HepG2 (cell line): ENCODE results near the gene L3MBTL4. TPM values are rescaled to one million over a fixed set of nuclear protein-coding genes. Genes with fewer than 3 reads are reported as not detected.
A peak's percentile ranks its signal among the peaks of the same experiment; 100 is the strongest.

Source experiments
- ASH2L ChIP-seq: fragments of 300-600, 200-600 bp; sonication (generic); IDR thresholded peaks from 2 replicates; pipeline ENCODE4 v1.7.0; 2017; ENCODE audit warnings: low read depth, mild to moderate bottlenecking, moderate library complexity, mixed read lengths, low read length; ENCODE audit not compliant: insufficient read length
- CTCF ChIP-seq: sonication (generic); formaldehyde crosslinking; IDR thresholded peaks from 2 replicates; pipeline ENCODE4 v1.5.0; 2020; ENCODE audit warnings: mild to moderate bottlenecking, missing genetic modification reagents, moderate library complexity
- FOSL1 ChIP-seq: sonication (generic); formaldehyde crosslinking; IDR thresholded peaks from 2 replicates; pipeline ENCODE4 v1.9.0; 2021; ENCODE audit warnings: missing genetic modification reagents, borderline replicate concordance
- FOXA1 ChIP-seq, 2 experiments: fragments of 450-650 bp in 1 of 2; sonication (generic) in 1 of 2; formaldehyde crosslinking in 1 of 2; IDR thresholded peaks; 2 replicates each; pipeline versions ENCODE4 v1.4.0 to v1.6.1; 2016 to 2020; ENCODE audit warnings: missing genetic modification reagents in 1 of 2
- FOXJ3 ChIP-seq: sonication (generic); formaldehyde crosslinking; IDR thresholded peaks from 2 replicates; pipeline ENCODE4 v1.4.0; 2020; ENCODE audit warnings: missing genetic modification reagents, mild to moderate bottlenecking, borderline replicate concordance
- FOXP4 ChIP-seq: sonication (generic); formaldehyde crosslinking; IDR thresholded peaks from 2 replicates; pipeline ENCODE4 v1.4.0; 2020; ENCODE audit warnings: missing genetic modification reagents
- GATA4 ChIP-seq: sonication (generic); IDR thresholded peaks from 2 replicates; pipeline ENCODE4 v1.6.1; 2016; ENCODE audit warnings: antibody characterized with exemption, low read depth, borderline replicate concordance
- HDAC2 ChIP-seq: sonication (generic); formaldehyde crosslinking; IDR thresholded peaks from 2 replicates; pipeline ENCODE4 v1.4.0; 2020; ENCODE audit warnings: missing genetic modification reagents
- KDM4B ChIP-seq: sonication (generic); formaldehyde crosslinking; IDR thresholded peaks from 2 replicates; pipeline ENCODE4 v1.4.0; 2020; ENCODE audit warnings: missing genetic modification reagents
- MTF1 ChIP-seq: sonication (generic); formaldehyde crosslinking; IDR thresholded peaks from 2 replicates; pipeline ENCODE4 v1.5.0; 2020; ENCODE audit warnings: missing genetic modification reagents
- NFIC ChIP-seq: IDR thresholded peaks from 2 replicates; pipeline ENCODE4 v1.6.1; 2012; ENCODE audit warnings: mild to moderate bottlenecking, low read length, inconsistent platforms
- POGZ ChIP-seq: sonication (generic); formaldehyde crosslinking; IDR thresholded peaks from 2 replicates; pipeline ENCODE4 v1.4.0; 2020; ENCODE audit warnings: mild to moderate bottlenecking, missing genetic modification reagents
- PPARG ChIP-seq: conservative IDR thresholded peaks from 2 replicates; pipeline ENCODE4 v1.6.1; 2016; ENCODE audit warnings: missing biosample characterization, missing genetic modification reagents
- RCOR2 ChIP-seq: IDR thresholded peaks from 2 replicates; pipeline ENCODE4 v1.6.1; 2016; ENCODE audit warnings: missing biosample characterization, missing genetic modification reagents
- RFX1 ChIP-seq: fragments of 450-650 bp; IDR thresholded peaks from 2 replicates; pipeline ENCODE4 v1.6.1; 2017
- SALL1 ChIP-seq: sonication (generic); formaldehyde crosslinking; IDR thresholded peaks from 2 replicates; pipeline ENCODE4 v1.8.0; 2022; ENCODE audit warnings: mild to moderate bottlenecking, missing genetic modification reagents
- SOX5 ChIP-seq: IDR thresholded peaks from 2 replicates; pipeline ENCODE4 v1.6.1; 2016; ENCODE audit warnings: borderline replicate concordance
- SRF ChIP-seq: IDR thresholded peaks from 2 replicates; pipeline ENCODE4 v1.6.1; 2011; ENCODE audit warnings: mild to moderate bottlenecking, low read depth, low read length, moderate library complexity
- SRY ChIP-seq: sonication (generic); formaldehyde crosslinking; IDR thresholded peaks from 2 replicates; pipeline ENCODE4 v1.8.0; 2022; ENCODE audit warnings: mild to moderate bottlenecking, missing genetic modification reagents
- ZBTB25 ChIP-seq: IDR thresholded peaks from 2 replicates; pipeline ENCODE4 v1.6.1; 2018; ENCODE audit warnings: missing genetic modification reagents
- ZNF598 ChIP-seq: sonication (generic); formaldehyde crosslinking; IDR thresholded peaks from 2 replicates; pipeline ENCODE4 v1.5.1; 2020; ENCODE audit warnings: mild to moderate bottlenecking, missing genetic modification reagents, borderline replicate concordance
- ZNF670 ChIP-seq: sonication (generic); formaldehyde crosslinking; IDR thresholded peaks from 2 replicates; pipeline ENCODE4 v1.8.0; 2022; ENCODE audit warnings: mild to moderate bottlenecking, missing genetic modification reagents, borderline replicate concordance
- ZNF773 ChIP-seq: sonication (generic); formaldehyde crosslinking; IDR thresholded peaks from 2 replicates; pipeline ENCODE4 v1.4.0; 2020; ENCODE audit warnings: missing genetic modification reagents, borderline replicate concordance
- polyA plus RNA-seq, 8 experiments: library from polyadenylated mRNA; depleted of rRNA in 3 of 8; stranded (reverse) in 7 of 8; unstranded in 1 of 8; fragments of >200 nt; fragmentation: Illumina TruSeq in 4 of 8; extraction: Trizol in 4 of 8; gene quantifications; 2 replicates each; pipeline versions ENCODE4 v1.2.1 to v1.2.3, GENCODE V29; 2011 to 2016; ENCODE audit warnings: low read depth in 4 of 8, missing spikeins in 1 of 8, mixed read lengths in 1 of 8; ENCODE audit not compliant: insufficient read depth in 1 of 8
- total RNA-seq, 5 experiments: library from RNA; depleted of rRNA; stranded (reverse); fragments of >200 nt; fragmentation: Illumina TruSeq; extraction: Trizol; gene quantifications; 2 replicates each; pipeline ENCODE4 v1.2.3, GENCODE V29; 2016; ENCODE audit warnings: low read depth in 1 of 5
- TF ChIP-seq, protein P1 (sequence below): sonication (generic); formaldehyde crosslinking; IDR thresholded peaks from 2 replicates; pipeline ENCODE4 v1.4.0; 2020; ENCODE audit warnings: missing genetic modification reagents

The L3MBTL4 gene
- total and polyA plus RNA-seq, 2 of the 13 experiments (the other 11 are each of a cell fraction or from before 2014, with no cell fraction given) = 10.8 to 13.3 TPM

DNA sequence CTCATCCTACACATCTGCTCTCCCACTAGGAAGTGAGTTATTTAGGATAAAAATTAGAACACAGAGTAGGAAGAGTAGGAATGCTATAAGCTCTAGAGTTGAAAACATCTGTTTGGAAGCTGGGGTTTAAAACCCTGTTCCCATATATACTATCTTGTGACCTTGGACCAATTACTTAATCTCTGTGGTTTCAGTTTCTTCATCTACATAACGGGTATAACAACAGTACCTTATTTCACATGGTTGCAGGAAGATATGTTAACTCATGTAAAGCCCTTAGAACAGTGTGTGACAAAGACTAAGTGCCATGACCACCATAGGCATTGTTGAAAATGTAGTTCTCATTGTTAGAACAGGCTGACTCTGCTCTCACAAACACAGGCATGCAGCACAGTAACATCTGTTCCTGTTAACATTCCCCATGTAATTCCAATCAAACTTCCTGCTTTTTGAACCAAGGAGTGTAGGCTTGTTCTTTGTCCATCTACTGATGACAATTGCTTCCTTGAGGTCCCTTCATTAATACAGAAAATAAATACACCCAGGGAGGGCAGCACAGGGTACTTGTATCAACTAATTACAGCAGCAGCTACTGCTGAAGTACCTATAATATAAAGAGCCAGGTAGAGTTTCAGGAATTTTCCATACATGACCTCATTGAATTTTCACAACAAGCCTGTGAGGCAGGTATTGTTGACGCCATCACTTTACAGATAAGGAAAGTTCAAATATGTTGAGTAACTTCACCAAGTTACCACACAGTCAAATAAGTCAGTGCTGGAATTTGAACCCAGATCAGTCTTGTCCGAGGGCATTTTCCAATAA lies 204.2 kb downstream of the L3MBTL4 start (continued):
- no peak for TF ChIP-seq ZNF598 (CRISPR knock-in tag)
- peak; percentile 83 for TF ChIP-seq FOXP4
- TF ChIP-seq MTF1 (CRISPR knock-in tag) = no peak
- TF ChIP-seq FOSL1 (CRISPR knock-in tag) = peak; percentile 27; the same call in 1 of the 2 replicates
- no peak for TF ChIP-seq PPARG (CRISPR knock-in tag)
- TF ChIP-seq, protein P1, sequence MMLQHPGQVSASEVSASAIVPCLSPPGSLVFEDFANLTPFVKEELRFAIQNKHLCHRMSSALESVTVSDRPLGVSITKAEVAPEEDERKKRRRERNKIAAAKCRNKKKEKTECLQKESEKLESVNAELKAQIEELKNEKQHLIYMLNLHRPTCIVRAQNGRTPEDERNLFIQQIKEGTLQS (CRISPR knock-in tag) = peak; percentile 65; the same call in 1 of the 2 replicates
- TF ChIP-seq RCOR2 = peak; percentile 67
- TF ChIP-seq SRY (CRISPR knock-in tag) = no peak
- TF ChIP-seq SALL1 (CRISPR knock-in tag) = peak; percentile 41; the same call in 1 of the 2 replicates
- TF ChIP-seq CTCF (CRISPR knock-in tag) = no peak
- TF ChIP-seq ZBTB25 = 0 out of 2 replicates have a peak, but pooled peaks have one; percentile 22
- peak; percentile 90; the same call in 1 of the 2 replicates for TF ChIP-seq FOXJ3 (CRISPR knock-in tag)
- TF ChIP-seq NFIC = peak; percentile 60; the same call in 1 of the 2 replicates
- TF ChIP-seq ASH2L = peak; percentile 24
- peak; percentile 56 for TF ChIP-seq HDAC2
- no peak for TF ChIP-seq FOXA1 (IDR thresholded peaks at IDR 0.05)
- peak; percentile 70 for TF ChIP-seq FOXA1 (CRISPR knock-in tag; IDR thresholded peaks at IDR 0.05)
- no peak for TF ChIP-seq ZNF773 (CRISPR knock-in tag)
- no peak for TF ChIP-seq KDM4B
- no peak for TF ChIP-seq RFX1
- peak; percentile 34; the same call in 1 of the 2 replicates for TF ChIP-seq SRF
- TF ChIP-seq GATA4 = 0 out of 2 replicates have a peak, but pooled peaks have one; percentile 68
- TF ChIP-seq SOX5 (CRISPR knock-in tag) = peak; percentile 72; the same call in 1 of the 2 replicates
- peak; percentile 84 for TF ChIP-seq POGZ (CRISPR knock-in tag)
- TF ChIP-seq ZNF670 (CRISPR knock-in tag) = 0 out of 2 replicates have a peak, but pooled peaks have one; percentile 46
